PC-9 (cell line): ENCODE measurements around the gene FLYWCH1. TPM values are rescaled to one million over a fixed set of nuclear protein-coding genes. Genes with fewer than 3 reads are reported as not detected.
A peak's percentile ranks its signal among the peaks of the same experiment; 100 is the strongest.

Source experiments
- BruUV-seq: library from RNA; stranded (reverse); fragments of 400-500 nt; replicated peaks from 2 replicates; lab custom pipeline; 2021; lab: Mats Ljungman, UMichigan
- CTCF ChIA-PET: fragments of 300-600 bp; sonication (Branson Sonifier 250); formaldehyde crosslinking; loops from one replicate; lab custom pipeline; 2022; ENCODE audit warnings: antibody characterized with exemption; lab: Charles Lee
- POLR2A ChIA-PET: fragments of 300-600 bp; sonication (Branson Sonifier 250); formaldehyde crosslinking; loops from one replicate; lab custom pipeline; 2022; ENCODE audit warnings: antibody characterized with exemption; ENCODE audit not compliant: unreplicated experiment; lab: Charles Lee
- DNase-seq, 2 experiments: peaks; one replicate each; pipeline versions ENCODE4 v3.0.0 to v3.0.0-alpha.2; 2015 to 2022; ENCODE audit warnings: mixed read lengths in 1 of 2
- H2AFZ ChIP-seq: fragments of 200-600 bp; sonication (generic); 2 replicates; pipeline ENCODE4 v1.8.1; 2017; ENCODE audit warnings: antibody characterized with exemption
- H3F3A ChIP-seq: fragments of 200-600 bp; sonication (generic); 2 replicates; pipeline ENCODE4 v1.8.1; 2017; ENCODE audit warnings: antibody characterized with exemption, mild to moderate bottlenecking, low read depth; ENCODE audit not compliant: insufficient read depth
- H3K27ac ChIP-seq: fragments of 200-600 bp; sonication (generic); 2 replicates; pipeline ENCODE4 v1.6.1; 2016; ENCODE audit warnings: mixed run types
- H3K27me3 ChIP-seq: fragments of 200-600 bp; sonication (generic); 2 replicates; pipeline ENCODE4 v1.6.1; 2016; ENCODE audit warnings: low read depth, mixed run types; ENCODE audit not compliant: insufficient read depth
- H3K36me3 ChIP-seq: fragments of 200-600 bp; sonication (generic); 2 replicates; pipeline ENCODE4 v1.6.1; 2016; ENCODE audit warnings: low read depth, mixed run types
- H3K4me1 ChIP-seq: fragments of 200-600 bp; sonication (generic); replicated peaks from 2 replicates; pipeline ENCODE4 v1.6.1; 2016; ENCODE audit warnings: mixed run types; ENCODE audit not compliant: insufficient read depth
- H3K4me2 ChIP-seq: fragments of 200-600 bp; sonication (generic); 2 replicates; pipeline ENCODE4 v1.6.1; 2017; ENCODE audit warnings: mixed run types
- H3K4me3 ChIP-seq: fragments of 200-600 bp; sonication (generic); 2 replicates; pipeline ENCODE4 v1.6.1; 2016; ENCODE audit warnings: mixed run types
- H3K79me2 ChIP-seq: fragments of 200-600 bp; sonication (generic); 2 replicates; pipeline ENCODE4 v1.6.1; 2017; ENCODE audit warnings: low read depth, mixed run types
- H3K9me2 ChIP-seq: fragments of 200-600 bp; sonication (generic); 2 replicates; pipeline ENCODE4 v1.8.1; 2017; ENCODE audit warnings: mild to moderate bottlenecking; ENCODE audit not compliant: insufficient read depth
- H3K9me3 ChIP-seq: fragments of 200-600 bp; sonication (generic); 2 replicates; pipeline ENCODE4 v1.8.1; 2016; ENCODE audit warnings: low read depth; ENCODE audit not compliant: insufficient read depth
- H4K20me1 ChIP-seq: fragments of 200-600 bp; sonication (generic); 2 replicates; pipeline ENCODE4 v1.8.1; 2017; ENCODE audit not compliant: insufficient read depth
- EZH2 ChIP-seq: fragments of 200-600 bp; sonication (generic); IDR thresholded peaks from 2 replicates; pipeline ENCODE4 v1.8.0; 2017; ENCODE audit warnings: antibody characterized with exemption, low read depth
- intact Hi-C: fragments of 100-400 bp; cut with micrococcal nuclease; formaldehyde crosslinking; loops from one replicate; pipeline ENCODE4 v1.10.0; 2022; ENCODE audit not compliant: unreplicated experiment
- total RNA-seq: library from RNA; stranded (reverse); gene quantifications from 2 replicates; pipeline ENCODE4 v1.2.3, GENCODE V29; 2021
- TF ChIP-seq, protein P1 (sequence below): fragments of 200-600 bp; sonication (generic); conservative IDR thresholded peaks from 2 replicates; pipeline ENCODE4 v1.6.1; 2017; ENCODE audit warnings: mixed run types, antibody characterized with exemption, mild to moderate bottlenecking, moderate library complexity

FLYWCH1 gene
- total RNA-seq, 1 experiment from 2014 or later = 79.9 TPM

DNA sequence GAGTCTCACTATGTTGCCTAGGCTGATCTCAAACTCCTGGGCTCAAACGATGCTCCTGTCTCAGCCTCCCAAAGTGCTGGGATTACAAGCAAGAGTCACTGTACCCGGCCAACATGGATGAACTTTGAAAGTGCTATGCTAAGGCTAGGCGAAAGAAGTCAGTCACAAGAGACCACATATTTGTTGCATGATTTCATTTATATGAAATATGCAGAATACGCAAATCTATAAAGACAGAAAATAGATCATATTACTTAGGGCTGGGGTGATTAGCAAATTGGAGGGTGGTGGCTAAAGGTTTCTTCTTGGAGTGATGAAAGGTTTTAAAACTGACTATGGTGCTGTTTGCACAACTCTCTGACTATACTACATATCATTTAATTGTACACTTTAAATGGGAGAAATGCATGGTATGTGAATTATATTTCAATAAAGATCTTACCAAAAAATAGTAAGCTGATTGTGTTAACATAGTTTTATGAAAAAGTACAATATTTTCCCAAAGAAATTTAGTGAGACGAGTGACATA is 1.2 kb upstream of the FLYWCH1 start:
- no peaks in the 10 kb centered on the region for H3K9me2 ChIP-seq
- peak in 1 of 2 experiments; percentile 41 for DNase-seq
- no peaks in the 10 kb centered on the region for H3K9me3 ChIP-seq
- H3K27me3 ChIP-seq = no peaks in the 10 kb centered on the region
- peak overlapping the region; percentile 81; the same call in 1 of the 2 replicates for H3K4me2 ChIP-seq
- TF ChIP-seq, protein P1, sequence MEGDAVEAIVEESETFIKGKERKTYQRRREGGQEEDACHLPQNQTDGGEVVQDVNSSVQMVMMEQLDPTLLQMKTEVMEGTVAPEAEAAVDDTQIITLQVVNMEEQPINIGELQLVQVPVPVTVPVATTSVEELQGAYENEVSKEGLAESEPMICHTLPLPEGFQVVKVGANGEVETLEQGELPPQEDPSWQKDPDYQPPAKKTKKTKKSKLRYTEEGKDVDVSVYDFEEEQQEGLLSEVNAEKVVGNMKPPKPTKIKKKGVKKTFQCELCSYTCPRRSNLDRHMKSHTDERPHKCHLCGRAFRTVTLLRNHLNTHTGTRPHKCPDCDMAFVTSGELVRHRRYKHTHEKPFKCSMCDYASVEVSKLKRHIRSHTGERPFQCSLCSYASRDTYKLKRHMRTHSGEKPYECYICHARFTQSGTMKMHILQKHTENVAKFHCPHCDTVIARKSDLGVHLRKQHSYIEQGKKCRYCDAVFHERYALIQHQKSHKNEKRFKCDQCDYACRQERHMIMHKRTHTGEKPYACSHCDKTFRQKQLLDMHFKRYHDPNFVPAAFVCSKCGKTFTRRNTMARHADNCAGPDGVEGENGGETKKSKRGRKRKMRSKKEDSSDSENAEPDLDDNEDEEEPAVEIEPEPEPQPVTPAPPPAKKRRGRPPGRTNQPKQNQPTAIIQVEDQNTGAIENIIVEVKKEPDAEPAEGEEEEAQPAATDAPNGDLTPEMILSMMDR = no peak
- no peak for TF ChIP-seq EZH2
- peaks cover 8% of the 10 kb centered on the region for H3K79me2 ChIP-seq
- peaks cover 35% of the 10 kb centered on the region for H3K4me1 ChIP-seq
- H3K27ac ChIP-seq = no peak overlapping the region
- intact Hi-C loops = no loop called here
- no peak overlapping the region for H2AFZ ChIP-seq
- H3K36me3 ChIP-seq = 0 out of 2 replicates have a peak, but pooled peaks cover 8% of the 10 kb centered on the region
- BruUV-seq = no TSS peak
- no peak overlapping the region for H3K4me3 ChIP-seq
- ChIA-PET CTCF (interaction anchor here (0.7 kb wide), 1 partner anchor 40 kb away, joined by 9 read pairs; no protein-coding TSS in a partner anchor), POLR2A (no interaction called here)
- no peaks in the 10 kb centered on the region; the same call in 1 of the 2 replicates for H4K20me1 ChIP-seq
- peaks cover 32% of the 10 kb centered on the region for H3F3A ChIP-seq

DNA sequence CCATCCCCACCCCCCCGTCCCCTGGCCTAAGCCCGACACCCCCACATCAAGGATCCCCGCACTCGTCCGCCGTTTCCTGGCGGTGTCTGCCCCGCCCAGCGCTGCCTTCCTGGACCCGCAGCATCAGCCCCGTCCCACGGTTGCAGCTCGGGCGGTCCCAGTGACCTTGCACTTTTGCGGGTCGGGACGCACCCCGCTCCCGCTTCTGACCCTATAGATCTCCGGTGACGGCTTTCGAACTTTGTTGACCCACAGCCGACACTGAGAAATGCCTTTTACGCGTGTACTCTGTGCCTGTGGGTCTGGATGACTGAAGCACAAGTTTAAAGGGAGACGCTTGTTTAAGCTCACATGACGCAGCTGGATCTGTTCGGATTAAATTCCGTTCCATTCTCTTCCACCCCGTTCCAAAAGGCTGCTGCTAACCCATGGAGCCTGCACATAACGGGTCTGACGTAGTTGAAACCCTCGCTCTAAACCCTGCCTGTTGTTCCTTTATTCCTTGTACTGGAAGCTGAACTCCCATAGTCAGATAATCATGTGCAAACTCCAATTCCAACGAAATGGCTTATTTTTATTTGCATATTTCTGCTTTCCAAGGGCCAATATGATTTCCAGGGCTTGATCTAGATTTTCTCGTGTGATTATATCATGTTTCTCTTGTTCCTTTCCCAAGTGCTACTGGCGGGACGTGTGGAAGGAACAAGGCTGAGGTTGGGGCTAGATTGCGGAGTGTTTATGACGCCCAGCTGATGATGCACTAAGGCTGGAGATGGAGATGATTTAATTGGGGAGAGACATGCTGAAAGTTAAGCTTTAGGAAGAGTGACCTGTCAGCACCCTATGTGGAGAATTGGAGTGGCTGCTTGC is 834 bp downstream of the FLYWCH1 start:
- peak in 1 of 2 experiments; percentile 25 for DNase-seq
- H3K36me3 ChIP-seq = 0 out of 2 replicates have a peak, but pooled peaks cover 8% of the 10 kb centered on the region
- peak overlapping the region; percentile 83 for H3K4me3 ChIP-seq
- peaks cover 8% of the 10 kb centered on the region for H3K79me2 ChIP-seq
- H3K9me3 ChIP-seq = no peaks in the 10 kb centered on the region
- peak overlapping the region; percentile 91 for H2AFZ ChIP-seq
- H4K20me1 ChIP-seq = no peaks in the 10 kb centered on the region; the same call in 1 of the 2 replicates
- H3K4me1 ChIP-seq = peaks cover 36% of the 10 kb centered on the region
- POLR2A ChIA-PET = interaction anchor here (0.5 to 1.3 kb wide), 2 partner anchors 30 to 822 kb away, joined by 11 to 14 read pairs; partner anchors contain the start of gene FLYWCH2
- H3K27ac ChIP-seq = no peak overlapping the region
- TF ChIP-seq, protein P1 = no peak
- no peak for TF ChIP-seq EZH2
- H3K9me2 ChIP-seq = no peaks in the 10 kb centered on the region
- peaks cover 41% of the 10 kb centered on the region; the same call in 1 of the 2 replicates for H3F3A ChIP-seq
- H3K27me3 ChIP-seq = no peaks in the 10 kb centered on the region
- TSS peak; percentile 39 for BruUV-seq
- peak overlapping the region; percentile 95 for H3K4me2 ChIP-seq
- CTCF ChIA-PET = interaction anchor here (1.0 kb wide), 1 partner anchor 57 kb away, joined by 3 read pairs; no protein-coding TSS in a partner anchor
- intact Hi-C loops = no loop called here

DNA sequence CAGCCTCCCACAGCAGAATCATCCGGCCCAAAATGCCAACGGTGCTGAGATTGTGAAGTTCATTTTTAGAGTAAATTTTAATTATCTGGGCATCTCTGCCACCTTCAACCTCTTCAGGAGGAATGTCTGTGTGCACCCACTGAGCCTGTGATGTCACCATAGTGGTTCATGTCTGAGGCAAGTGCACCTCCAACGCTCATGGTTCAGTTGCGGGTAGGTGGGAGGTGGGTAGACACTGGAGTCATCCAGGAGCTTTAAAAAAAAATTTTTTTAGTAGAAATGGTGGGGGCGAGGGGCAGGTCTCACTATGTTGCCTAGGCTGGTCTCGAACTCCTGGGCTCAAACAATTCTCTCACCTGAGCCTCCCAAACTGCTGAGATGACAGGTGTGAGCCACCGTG is 1.9 kb downstream of the FLYWCH1 start:
- BruUV-seq = no TSS peak
- Histone ChIP-seq H3K36me3 (0 out of 2 replicates have a peak, but pooled peaks cover 8% of the 10 kb centered on the region), H3K27me3 (no peaks in the 10 kb centered on the region), H3K9me3 (no peaks in the 10 kb centered on the region), H3K4me2 (peak overlapping the region; percentile 95; the same call in 1 of the 2 replicates), H3K79me2 (peaks cover 8% of the 10 kb centered on the region), H3K4me3 (no peak overlapping the region), H4K20me1 (no peaks in the 10 kb centered on the region; the same call in 1 of the 2 replicates), H3K27ac (no peak overlapping the region), H3K4me1 (peaks cover 34% of the 10 kb centered on the region), H3K9me2 (no peaks in the 10 kb centered on the region), H2AFZ (no peak overlapping the region), H3F3A (peaks cover 39% of the 10 kb centered on the region; the same call in 1 of the 2 replicates)
- intact Hi-C loops = no loop called here
- no peak for DNase-seq
- ChIA-PET POLR2A (no interaction called here), CTCF (no interaction called here)
- TF ChIP-seq, protein P1 = no peak
- no peak for TF ChIP-seq EZH2
